Measurements from ENCODE around the gene KLF9. TPM values are rescaled to one million over a fixed set of nuclear protein-coding genes. Genes with fewer than 3 reads are reported as not detected.
"Not testable (repeated sequence)": the region's sequence is repeated elsewhere in the genome, so short reads cannot be mapped to it uniquely, and the experiment has no call there.

KLF9 gene
- total and polyA plus RNA-seq, 2 donors (not counting 1 experiment from before 2014, with no cell fraction given) = 27.0 to 27.6 TPM

DNA sequence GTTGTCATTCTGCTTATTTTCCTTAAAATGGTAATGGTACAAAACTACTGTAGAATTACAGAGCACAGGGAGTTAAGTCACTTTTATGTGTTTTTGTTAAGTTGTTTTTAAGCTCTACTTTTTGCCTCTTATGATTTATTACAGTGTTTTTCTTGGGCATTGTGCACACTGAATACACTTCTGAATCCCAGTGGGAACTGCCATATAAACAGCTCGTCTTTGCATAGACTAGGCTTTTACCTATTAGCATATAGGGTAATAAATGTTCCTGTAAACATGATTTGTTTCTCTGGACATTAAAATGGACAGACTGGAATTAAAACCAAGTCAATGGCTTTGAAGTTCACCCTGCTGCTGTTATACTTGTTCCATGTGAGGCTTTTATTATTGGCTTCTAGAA is 12.2 kb downstream of the KLF9 start:
- Histone ChIP-seq H4K20me1 (ENCODE audit: control insufficient read depth, extremely low read depth, insufficient read depth, low read length) (peaks cover 3% of the 10 kb centered on the region), H3K79me2 (ENCODE audit: control insufficient read depth, insufficient read depth, low read length) (peaks cover 45% of the 10 kb centered on the region)

GRCh38 chr9:70401241-70401640 is 13.2 kb downstream of the KLF9 start:
- H3K9me3 ChIP-seq (ENCODE audit: control insufficient read depth, insufficient read depth, low read depth, low read length); H3K27me3 ChIP-seq (ENCODE audit: control insufficient read depth, insufficient read depth, low read length); H2AFZ ChIP-seq (ENCODE audit: low read length); H3K4me3 ChIP-seq (replicated peaks in 1 of 4; ENCODE audit: control extremely low read depth in 1 of 4, insufficient read depth in 1 of 4, low read depth in 3 of 4, low read length in 4 of 4); H3K36me3 ChIP-seq (ENCODE audit: control insufficient read depth, insufficient read depth, low read length); H3K9ac ChIP-seq (ENCODE audit: insufficient read depth, low read length); DNase-seq (ENCODE audit: low read depth in 2 of 2); H3K27ac ChIP-seq (ENCODE audit: insufficient read depth, low read length); H3K4me2 ChIP-seq (ENCODE audit: extremely low read depth, insufficient read depth, low read length); H4K20me1 ChIP-seq (ENCODE audit: control insufficient read depth, extremely low read depth, insufficient read depth, low read length): not testable (repeated sequence)
- peaks cover 49% of the 10 kb centered on the region for H3K79me2 ChIP-seq (ENCODE audit: control insufficient read depth, insufficient read depth, low read length)
- peaks cover 10% of the 10 kb centered on the region for H3K4me1 ChIP-seq (ENCODE audit: control insufficient read depth, extremely low read depth, insufficient read depth, low read length)

More for the DNA sequence above, 12.2 kb downstream of the KLF9 start:
- Histone ChIP-seq H3K9me3 (ENCODE audit: control insufficient read depth, insufficient read depth, low read depth, low read length) (no peaks in the 10 kb centered on the region), H3K4me3 (replicated peaks in 1 of 4; ENCODE audit: control extremely low read depth in 1 of 4, insufficient read depth in 1 of 4, low read depth in 3 of 4, low read length in 4 of 4) (no peak overlapping the region), H2AFZ (ENCODE audit: low read length) (no peak overlapping the region), H3K27me3 (ENCODE audit: control insufficient read depth, insufficient read depth, low read length) (no peaks in the 10 kb centered on the region), H3K27ac (ENCODE audit: insufficient read depth, low read length) (no peak overlapping the region), H3K36me3 (ENCODE audit: control insufficient read depth, insufficient read depth, low read length) (no peaks in the 10 kb centered on the region), H3K4me2 (ENCODE audit: extremely low read depth, insufficient read depth, low read length) (no peak overlapping the region), H3K9ac (ENCODE audit: insufficient read depth, low read length) (no peak overlapping the region), H3K4me1 (ENCODE audit: control insufficient read depth, extremely low read depth, insufficient read depth, low read length) (peaks cover 14% of the 10 kb centered on the region)
- TF ChIP-seq, protein P1, sequence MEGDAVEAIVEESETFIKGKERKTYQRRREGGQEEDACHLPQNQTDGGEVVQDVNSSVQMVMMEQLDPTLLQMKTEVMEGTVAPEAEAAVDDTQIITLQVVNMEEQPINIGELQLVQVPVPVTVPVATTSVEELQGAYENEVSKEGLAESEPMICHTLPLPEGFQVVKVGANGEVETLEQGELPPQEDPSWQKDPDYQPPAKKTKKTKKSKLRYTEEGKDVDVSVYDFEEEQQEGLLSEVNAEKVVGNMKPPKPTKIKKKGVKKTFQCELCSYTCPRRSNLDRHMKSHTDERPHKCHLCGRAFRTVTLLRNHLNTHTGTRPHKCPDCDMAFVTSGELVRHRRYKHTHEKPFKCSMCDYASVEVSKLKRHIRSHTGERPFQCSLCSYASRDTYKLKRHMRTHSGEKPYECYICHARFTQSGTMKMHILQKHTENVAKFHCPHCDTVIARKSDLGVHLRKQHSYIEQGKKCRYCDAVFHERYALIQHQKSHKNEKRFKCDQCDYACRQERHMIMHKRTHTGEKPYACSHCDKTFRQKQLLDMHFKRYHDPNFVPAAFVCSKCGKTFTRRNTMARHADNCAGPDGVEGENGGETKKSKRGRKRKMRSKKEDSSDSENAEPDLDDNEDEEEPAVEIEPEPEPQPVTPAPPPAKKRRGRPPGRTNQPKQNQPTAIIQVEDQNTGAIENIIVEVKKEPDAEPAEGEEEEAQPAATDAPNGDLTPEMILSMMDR (conservative IDR thresholded peaks at IDR 0.05 in 1 of 2, IDR thresholded peaks at IDR 0.05 in 1 of 2; ENCODE audit: low read depth in 1 of 2, low read length in 2 of 2) = no peak
- no peak for TF ChIP-seq EZH2 (IDR thresholded peaks at IDR 0.05; ENCODE audit: low read length, missing control alignments)
- DNase-seq (ENCODE audit: low read depth in 2 of 2) = no peak

DNA sequence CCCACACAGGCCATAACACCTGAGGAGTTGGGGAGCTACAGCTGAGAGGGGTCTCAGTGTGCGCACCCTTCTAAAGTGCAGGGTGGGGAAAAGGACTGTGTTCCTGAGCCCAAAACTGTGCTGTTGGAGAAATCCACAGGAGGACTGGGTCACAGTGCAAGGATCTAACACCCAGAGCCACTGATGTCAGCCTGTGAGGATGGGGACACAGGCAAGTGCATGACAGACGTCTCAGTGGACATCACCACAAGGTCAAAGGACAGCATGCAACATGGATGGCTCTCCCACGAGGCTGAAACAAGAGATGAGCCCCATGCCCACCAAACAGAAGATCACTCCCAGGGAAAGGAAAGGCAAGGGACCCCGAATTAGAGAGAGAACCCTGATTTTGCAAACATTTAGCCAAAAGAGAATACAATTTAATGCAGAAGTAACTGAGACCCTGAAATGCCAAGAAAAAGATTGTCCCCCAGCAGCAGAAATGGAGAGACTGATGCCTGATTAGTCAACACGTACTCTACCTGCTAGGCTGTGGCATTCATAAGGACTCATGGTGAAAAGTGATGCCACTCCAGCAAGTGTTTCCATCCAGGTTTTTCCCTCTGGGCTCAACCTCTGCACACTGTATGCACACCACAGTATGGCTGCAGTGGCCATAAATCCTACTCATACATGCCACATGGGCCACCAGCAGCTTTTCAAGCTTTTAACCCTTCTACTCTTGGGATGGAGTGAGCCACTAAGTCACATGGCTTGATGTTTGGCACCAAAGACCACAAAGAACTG is 14.2 kb downstream of the KLF9 start:
- no peak overlapping the region for H2AFZ ChIP-seq (ENCODE audit: low read length)
- H3K79me2 ChIP-seq (ENCODE audit: control insufficient read depth, insufficient read depth, low read length) = peaks cover 43% of the 10 kb centered on the region
- H3K27me3 ChIP-seq (ENCODE audit: control insufficient read depth, insufficient read depth, low read length) = no peaks in the 10 kb centered on the region
- H3K27ac ChIP-seq (ENCODE audit: insufficient read depth, low read length) = no peak overlapping the region
- H4K20me1 ChIP-seq (ENCODE audit: control insufficient read depth, extremely low read depth, insufficient read depth, low read length) = peaks cover 3% of the 10 kb centered on the region
- no peaks in the 10 kb centered on the region for H3K36me3 ChIP-seq (ENCODE audit: control insufficient read depth, insufficient read depth, low read length)
- TF ChIP-seq EZH2 (IDR thresholded peaks at IDR 0.05; ENCODE audit: low read length, missing control alignments) = no peak
- TF ChIP-seq, protein P1 (conservative IDR thresholded peaks at IDR 0.05 in 1 of 2, IDR thresholded peaks at IDR 0.05 in 1 of 2; ENCODE audit: low read depth in 1 of 2, low read length in 2 of 2) = no peak
- no peaks in the 10 kb centered on the region for H3K9me3 ChIP-seq (ENCODE audit: control insufficient read depth, insufficient read depth, low read depth, low read length)
- H3K9ac ChIP-seq (ENCODE audit: insufficient read depth, low read length) = no peak overlapping the region
- no peak overlapping the region for H3K4me3 ChIP-seq (replicated peaks in 1 of 4; ENCODE audit: control extremely low read depth in 1 of 4, insufficient read depth in 1 of 4, low read depth in 3 of 4, low read length in 4 of 4)
- H3K4me1 ChIP-seq (ENCODE audit: control insufficient read depth, extremely low read depth, insufficient read depth, low read length) = peaks cover 5% of the 10 kb centered on the region
- no peak for DNase-seq (ENCODE audit: low read depth in 2 of 2)
- H3K4me2 ChIP-seq (ENCODE audit: extremely low read depth, insufficient read depth, low read length) = no peak overlapping the region

Measured in fibroblast of lung (primary cell).